Measurements from ENCODE around the gene PFN3. TPM values are rescaled to one million over a fixed set of nuclear protein-coding genes. Genes with fewer than 3 reads are reported as not detected.

Gene PFN3
- total RNA-seq, 1 donor from 2014 or later: not detected

DNA sequence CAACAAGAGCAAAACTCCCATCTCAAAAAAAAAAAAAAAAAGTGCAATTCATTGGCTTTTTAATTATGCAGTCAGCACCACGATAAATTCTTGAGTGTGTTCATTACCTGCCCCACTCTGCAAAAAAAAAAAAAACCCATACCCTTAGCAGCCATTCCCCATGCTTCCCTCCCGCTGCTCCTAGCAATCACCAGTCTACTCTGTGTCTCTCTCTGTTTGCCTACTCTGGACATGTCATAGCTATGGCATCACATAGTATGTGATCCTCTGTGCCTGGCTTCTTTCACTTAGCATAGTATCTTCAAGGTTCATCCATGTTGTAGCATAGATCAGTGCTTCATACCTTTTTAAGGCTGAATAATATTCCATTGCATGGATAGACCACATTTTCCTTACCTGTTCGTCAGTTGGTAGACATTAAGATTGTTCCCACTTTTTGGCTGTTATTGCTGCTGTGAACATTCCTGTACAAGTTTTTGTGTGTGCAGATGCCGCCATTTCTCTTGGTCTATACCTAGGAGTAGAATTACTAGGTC lies 39.1 kb upstream of the PFN3 start:
- intact Hi-C loops (cut with DNase I): no loop called here
- DNase-seq (ENCODE audit: low spot score): no peak

DNA sequence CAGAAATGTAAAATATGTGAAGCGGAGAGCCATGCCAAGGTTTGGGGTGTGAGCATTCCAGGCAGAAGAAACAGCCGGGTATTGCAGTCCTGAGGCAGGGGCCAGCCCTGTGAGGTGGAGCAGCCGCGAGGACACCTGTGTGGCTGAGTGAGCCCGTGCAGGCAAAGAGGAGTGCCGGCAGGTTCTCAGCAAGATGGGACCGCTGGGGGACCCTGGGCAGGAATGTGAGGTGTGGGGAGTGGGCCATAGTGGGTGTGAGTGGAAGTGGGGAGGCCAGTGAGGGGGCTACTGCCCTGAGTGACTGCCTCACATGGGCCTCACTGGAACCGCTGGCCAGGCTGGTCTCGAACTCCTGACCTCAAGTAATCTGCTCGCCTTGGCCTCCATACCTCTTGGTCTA lies 38.0 kb upstream of the PFN3 start:
- intact Hi-C loops (cut with DNase I): no loop called here
- DNase-seq (ENCODE audit: low spot score): no peak

DNA sequence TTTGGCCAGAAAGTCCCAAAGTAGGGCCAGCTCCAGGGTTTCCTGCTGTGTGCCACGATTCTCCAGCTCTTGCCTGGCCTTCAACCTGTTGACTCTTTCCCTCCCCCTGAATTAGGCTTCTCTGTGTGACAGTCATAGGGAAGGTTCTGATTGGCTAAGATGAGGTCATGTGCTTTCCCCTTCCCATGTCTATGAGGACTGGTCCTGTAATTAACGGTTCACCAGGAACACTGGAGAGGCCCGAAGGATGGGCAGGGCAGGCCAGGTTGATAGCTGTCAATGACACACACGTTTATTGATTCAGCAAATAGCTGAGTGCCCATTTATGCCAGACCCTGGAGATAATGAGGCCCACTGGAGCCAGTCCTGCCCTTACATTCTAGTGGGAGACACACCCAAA lies 37.2 kb upstream of the PFN3 start:
- intact Hi-C loops (cut with DNase I): no loop called here
- no peak for DNase-seq (ENCODE audit: low spot score)

DNA sequence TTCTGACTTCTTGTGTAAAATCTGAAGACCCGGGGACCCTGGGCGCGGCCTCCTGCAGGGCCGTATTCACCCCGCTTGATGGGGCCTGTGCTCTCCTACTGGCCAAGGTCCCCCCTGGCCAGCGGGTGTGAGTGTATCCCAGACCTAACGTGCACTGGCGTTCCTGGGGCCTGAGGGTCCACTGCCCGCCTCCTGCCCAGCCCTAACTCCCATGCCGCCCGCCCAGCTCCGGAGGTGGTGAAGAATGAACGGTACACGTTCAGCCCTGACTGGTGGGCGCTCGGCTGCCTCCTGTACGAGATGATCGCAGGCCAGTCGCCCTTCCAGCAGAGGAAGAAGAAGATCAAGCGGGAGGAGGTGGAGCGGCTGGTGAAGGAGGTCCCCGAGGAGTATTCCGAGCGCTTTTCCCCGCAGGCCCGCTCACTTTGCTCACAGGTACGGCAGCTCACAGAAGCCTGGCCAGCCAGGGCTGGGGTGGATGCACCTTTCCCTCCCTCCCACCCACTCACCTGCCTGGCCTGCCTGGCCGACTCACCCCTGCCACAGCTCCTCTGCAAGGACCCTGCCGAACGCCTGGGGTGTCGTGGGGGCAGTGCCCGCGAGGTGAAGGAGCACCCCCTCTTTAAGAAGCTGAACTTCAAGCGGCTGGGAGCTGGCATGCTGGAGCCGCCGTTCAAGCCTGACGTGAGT lies 35.5 kb upstream of the PFN3 start:
- no peak for DNase-seq (ENCODE audit: low spot score)
- intact Hi-C loops (cut with DNase I): no loop called here

DNA sequence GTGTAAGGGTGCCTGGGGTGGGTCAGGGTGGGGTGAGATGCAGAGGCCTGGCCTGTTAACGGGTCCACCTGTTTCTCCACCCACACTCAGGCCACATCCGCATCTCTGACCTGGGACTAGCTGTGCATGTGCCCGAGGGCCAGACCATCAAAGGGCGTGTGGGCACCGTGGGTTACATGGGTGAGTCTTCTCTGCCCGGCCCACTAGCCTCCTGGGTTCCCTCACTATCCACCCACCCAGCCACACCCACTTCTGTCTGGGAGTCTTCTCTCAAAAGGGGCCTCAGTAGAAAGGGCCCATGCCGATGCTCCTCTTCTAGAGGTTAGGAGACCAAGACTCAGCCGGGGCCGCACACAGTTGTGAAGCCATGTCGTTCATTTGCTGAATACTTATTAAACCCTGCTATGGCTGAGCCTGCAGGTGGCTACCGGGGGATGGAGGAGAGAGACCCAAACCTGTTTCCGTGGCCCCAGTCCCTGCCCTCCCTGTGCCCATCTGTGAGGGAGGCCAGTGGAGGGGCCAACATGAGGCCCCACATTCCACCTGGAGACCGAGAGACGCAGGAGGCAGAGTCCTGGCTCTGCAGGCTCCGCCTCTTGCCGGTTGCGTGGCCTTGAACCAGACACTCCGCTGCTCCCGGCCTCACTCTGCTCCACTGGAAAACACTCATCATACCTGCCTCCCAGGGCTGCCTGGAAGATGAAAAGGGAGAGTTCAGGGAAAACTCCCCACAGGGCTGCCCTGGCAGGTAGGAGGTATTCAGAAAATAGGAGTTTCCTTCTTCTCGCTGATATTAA lies 34.7 kb upstream of the PFN3 start:
- intact Hi-C loops (cut with DNase I): no loop called here
- no peak for DNase-seq (ENCODE audit: low spot score)

DNA sequence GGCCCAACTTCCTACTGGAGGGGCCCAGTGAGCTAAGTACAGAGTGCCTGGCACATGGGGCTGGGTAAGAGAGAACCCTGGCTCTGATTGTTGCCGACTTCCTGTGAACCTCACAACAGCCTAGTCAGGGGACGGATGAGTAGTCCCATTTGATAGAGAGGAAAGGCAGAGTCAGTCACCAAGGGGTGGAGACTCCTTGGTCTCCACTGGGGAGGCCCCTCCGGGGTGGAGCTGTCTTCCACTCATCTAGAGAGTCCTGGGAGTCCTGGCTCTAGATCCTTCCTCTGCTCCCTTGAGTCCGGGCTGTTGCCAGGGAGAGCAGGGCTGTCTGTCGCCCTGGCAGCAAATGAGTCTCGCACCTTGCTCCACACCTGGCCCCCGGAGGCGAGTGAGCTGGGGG lies 34.0 kb upstream of the PFN3 start:
- no peak for DNase-seq (ENCODE audit: low spot score)
- intact Hi-C loops (cut with DNase I): no loop called here

DNA sequence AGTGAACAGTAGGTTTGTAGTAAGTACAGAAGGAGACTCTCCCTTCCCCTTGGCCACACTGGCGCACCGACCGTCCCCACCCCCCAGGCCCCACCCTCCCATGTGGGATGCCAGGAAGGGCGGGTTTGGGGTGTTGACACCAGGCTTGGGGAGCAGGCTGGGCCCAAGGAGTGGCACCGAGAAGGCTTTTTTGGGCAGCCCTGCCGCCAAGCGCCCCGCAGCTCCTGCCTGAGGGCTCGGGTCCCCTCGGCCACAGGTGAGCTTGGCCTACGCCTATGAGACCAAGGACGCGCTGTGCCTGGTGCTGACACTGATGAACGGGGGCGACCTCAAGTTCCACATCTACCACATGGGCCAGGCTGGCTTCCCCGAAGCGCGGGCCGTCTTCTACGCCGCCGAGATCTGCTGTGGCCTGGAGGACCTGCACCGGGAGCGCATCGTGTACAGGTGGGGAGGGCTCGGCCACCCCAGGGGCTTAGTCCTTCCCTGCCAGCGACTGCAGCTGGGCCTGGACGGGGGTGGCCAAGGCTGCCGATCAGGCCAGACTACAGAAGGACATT lies 33.3 kb upstream of the PFN3 start:
- intact Hi-C loops (cut with DNase I): no loop called here

DNA sequence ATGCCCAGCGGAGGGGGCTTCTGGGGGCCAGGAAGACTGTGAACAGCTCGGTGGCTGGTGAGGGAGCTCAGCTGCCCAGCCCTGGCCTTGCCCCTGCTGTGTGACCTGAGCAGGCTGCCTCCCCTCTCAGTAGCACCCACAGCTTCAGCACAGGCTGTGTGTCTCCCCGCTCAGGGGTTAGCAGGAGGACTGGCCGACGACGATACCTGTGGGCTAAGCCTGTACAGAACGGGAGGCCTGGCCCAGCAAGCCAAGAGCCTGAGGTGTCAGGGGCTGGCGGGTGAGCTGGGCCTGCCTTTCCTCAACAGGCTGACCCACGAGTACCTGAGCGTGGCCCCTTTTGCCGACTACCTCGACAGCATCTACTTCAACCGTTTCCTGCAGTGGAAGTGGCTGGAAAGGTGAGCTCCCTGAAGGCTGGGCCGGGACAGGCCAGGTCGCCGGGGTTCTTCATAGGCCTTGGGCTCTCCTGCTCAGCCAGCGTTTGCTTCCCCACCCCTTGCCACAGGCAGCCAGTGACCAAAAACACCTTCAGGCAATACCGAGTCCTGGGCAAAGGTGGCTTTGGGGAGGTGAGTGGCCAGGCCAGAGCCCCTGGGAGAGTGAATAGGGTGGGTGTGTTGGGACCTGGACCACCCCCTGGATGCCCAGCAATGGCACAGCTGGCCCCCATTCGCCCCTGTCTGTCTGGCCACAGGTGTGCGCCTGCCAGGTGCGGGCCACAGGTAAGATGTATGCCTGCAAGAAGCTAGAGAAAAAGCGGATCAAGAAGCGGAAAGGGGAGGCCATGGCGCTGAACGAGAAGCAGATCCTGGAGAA lies 32.6 kb upstream of the PFN3 start:
- DNase-seq (ENCODE audit: low spot score): no peak
- intact Hi-C loops (cut with DNase I): no loop called here

More for the DNA sequence above, 33.3 kb upstream of the PFN3 start:
- no peak for DNase-seq (ENCODE audit: low spot score)

DNA sequence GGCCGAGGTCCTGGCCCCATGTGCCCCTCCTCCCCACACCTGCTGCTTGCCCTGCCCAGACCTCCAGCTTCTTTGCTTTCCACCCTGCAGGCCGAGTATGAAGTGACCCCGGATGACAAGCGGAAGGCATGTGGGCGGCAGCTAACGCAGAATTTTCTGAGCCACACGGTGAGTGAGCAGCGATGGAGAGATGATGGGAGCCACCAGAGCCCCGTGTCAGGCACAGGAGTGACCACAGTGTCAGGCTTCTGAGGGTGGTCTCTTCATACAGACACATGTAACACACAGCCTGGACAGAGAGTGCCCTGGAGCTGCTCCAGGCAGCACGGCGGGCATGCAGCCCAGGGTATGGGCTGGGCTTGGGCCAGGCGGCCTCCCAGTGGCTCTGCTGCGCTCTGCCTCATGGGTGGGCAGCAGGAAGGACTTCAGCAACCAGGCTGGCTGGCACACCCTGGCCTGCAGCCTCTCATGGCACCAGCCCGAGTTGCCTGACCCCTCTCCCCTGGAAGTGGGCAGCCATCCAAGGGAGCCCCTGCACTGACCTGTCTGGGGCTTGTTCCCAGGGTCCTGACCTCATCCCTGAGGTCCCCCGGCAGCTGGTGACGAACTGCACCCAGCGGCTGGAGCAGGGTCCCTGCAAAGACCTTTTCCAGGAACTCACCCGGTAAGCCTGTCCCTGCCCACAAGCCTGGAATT lies 31.8 kb upstream of the PFN3 start:
- intact Hi-C loops (cut with DNase I): no loop called here
- peak; percentile 81 for DNase-seq (ENCODE audit: low spot score)

DNA sequence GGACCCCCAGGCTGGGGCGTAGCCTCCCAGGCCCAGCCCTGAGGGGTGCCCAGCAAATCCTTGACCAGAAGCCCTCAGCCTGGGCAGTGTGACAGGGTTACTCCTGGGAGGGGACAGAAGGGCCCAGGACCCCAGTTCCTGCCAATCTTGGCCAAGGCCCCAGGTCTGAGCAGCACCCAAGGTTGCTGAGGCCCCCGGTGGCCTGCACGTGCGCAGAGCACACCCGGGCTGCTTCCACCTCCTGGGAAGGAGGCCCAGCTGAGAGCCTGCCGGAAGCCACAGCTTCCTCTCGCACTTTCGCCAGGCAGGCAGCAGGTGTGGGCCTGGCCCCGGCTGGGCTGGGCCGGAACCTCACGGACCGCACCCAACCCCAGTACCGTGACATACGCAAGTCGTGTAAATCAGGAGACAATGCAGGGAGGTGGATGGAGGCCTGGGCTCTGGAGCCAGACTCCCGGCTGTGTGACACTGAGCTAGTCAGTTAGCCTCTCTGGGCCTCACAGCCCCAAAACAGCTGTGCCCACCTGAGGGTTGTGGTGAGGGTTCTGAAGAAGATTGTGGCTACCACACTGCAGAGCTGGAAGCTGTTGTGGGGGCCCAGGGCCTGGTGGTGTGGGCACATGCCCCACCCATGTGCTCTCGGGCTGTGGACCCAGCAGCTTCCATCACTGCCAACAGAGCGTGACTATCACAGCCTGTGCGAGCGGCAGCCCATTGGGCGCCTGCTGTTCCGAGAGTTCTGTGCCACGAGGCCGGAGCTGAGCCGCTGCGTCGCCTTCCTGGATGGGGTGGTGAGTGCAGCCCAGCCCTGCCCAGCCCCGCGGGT lies 31.1 kb upstream of the PFN3 start:
- intact Hi-C loops (cut with DNase I): no loop called here
- peak; percentile 93 for DNase-seq (ENCODE audit: low spot score)

DNA sequence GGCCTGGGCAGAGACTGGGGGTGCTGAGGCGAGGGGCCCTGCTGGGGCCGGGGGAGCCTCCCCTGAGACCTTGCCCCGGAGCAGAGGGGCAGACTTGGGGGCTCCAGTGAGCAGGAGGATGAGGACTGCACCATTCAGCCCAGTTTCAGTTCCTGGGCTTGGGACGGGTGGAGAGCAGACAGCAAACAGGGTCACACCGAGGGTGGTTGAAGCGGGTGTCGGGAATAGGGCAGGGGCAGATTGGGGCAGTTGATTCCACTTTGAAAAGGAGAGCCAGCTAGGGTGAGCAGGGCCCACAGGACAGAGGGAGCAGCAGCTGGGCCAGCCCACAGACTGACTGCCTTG lies 30.5 kb upstream of the PFN3 start:
- no peak for DNase-seq (ENCODE audit: low spot score)

DNA sequence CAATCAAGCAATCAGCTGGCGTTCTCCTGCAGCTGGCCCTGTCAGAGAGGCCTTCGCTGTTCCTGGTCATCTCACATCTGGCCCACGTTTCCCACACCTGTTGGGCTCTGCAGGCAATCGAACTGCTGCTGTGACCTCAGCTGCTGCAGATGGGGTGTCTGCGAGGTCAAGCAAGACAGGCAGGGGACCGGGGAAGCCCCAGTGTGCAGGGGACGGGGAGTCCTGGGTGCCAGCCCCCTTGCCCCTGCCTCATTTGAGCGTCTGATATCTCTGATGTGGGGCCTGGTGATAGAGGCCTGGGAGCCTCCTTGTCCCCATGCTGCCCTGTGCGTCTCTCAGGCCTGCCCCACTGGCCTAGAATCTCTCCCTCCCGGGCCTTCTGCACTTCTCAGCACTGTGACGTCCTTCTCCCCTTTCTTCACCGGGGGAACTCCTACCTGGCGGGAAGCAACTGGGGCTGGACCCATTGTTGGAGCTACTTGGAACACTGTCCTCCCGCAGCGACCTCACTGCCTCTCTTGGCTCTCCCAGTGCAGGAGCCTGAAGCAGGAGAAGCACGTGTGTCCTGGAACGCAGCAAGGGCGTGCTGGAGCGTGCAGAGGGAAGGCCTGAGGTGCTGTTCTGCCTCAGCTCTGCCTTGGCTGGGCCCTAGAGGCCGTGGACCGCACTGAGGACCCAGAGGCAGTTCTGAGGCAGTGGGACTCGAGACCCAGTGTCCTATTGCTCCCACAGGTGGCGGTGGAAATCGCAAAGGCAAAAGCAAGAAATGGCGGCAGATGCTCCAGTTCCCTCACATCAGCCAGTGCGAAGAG lies 29.9 kb upstream of the PFN3 start:
- intact Hi-C loops (cut with DNase I): no loop called here
- DNase-seq (ENCODE audit: low spot score): no peak

More for the DNA sequence above, 30.5 kb upstream of the PFN3 start:
- intact Hi-C loops (cut with DNase I): no loop called here

DNA sequence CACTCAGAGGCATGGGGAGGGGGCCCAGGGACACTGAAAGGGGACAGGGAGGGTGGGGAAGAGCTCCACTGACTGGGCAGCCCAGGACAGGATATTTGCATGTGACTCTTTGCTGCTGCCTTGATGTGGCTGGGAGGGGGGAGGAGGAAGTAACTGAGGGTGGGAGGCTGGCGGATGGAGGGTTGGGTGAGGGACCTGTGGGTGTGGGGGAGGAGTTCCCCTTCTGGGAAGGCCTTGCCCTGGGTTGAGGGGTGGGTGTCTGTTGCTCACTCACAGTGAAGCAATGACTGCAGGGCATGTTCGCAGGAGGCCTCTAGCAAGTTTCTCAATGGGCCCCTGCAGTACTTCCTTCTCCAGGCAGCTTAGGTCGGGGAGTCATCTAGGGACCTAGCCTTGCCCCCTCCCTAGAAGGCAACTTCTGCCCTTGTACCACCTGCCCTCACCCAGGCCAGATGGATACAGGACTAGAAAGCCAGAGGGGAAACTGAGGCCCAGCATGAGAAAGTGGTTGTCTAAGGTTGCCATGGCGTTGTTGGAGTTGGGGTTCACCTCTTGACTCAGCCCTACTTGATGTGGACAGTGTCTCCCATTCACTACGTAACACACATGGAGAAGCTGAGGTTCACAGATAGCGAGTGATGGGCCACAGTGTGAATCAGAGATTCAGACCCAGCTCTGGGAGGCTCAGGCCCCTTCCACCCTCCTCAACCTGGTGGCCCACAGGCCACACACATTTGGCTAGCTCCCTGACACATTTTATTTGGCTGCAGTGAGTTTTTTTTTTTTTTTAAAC lies 29.0 kb upstream of the PFN3 start:
- intact Hi-C loops (cut with DNase I): no loop called here
- DNase-seq (ENCODE audit: low spot score): peak; percentile 95

DNA sequence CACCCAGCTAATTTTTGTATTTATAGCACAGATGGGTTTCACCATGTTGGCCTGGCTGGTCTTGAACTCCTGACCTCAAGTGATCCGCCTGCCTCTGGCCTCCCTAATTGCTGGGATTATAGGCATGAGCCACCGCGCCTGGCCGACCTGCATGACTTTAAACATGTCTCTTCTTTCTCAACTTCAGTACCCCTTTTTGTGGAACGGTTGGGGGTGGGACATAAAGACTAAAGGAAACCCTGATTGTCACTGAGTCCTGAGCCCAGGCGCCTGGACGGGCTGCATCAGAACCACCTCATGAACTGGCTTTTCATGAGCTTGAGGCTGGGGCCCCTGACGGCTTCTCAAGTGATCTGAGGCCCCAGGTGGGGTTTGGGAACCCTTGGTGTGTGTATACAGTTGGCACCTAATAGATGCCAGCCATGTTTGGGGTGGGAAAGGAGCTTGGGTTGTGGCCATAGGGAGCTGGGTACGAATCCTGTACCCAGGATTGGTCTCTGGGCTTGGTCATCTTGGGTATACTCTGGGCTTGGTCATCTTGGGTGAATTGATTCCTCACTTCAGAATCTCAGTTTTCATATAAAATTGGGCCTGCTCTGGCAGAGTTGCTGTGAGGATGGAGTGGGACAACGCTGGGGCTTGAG lies 28.2 kb upstream of the PFN3 start:
- intact Hi-C loops (cut with DNase I): no loop called here
- DNase-seq (ENCODE audit: low spot score): no peak

DNA sequence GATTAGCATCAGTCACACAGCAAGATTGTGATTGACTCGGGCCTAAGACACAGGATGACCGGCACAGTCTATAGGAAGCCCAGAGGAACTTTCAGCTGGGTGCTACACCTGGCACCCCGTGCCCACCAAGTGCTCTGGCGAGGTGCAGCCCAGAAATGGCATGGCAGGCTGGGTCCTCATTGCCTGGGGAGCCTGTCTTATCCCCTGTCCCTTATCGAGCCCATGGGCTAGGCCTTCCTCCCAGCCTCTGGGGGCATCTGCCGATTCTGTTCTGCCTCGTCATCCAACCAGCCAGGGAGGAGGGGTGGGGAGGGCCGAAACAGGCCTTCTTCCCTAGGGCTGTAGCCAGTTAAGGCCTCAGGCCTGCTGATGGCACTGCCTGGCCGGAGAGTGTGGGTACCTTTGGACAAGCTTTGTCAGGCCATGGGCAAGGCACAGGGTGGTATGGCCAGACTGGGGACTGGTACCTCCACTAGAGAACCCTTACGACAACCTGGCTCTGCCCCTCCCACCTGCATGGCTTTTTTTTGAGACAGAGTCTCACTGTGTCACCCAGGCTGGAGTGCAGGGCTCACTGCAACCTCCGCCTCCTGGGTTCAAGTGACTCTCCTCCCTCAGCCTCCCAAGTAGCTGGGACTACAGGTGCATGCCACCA lies 27.6 kb upstream of the PFN3 start:
- intact Hi-C loops (cut with DNase I): loop anchor here (2.0 kb wide), 1 partner anchor 29 kb away; no protein-coding TSS in a partner anchor
- peak; percentile 87 for DNase-seq (ENCODE audit: low spot score)
